ENCODE results near the gene MANEA.
A peak's percentile ranks its signal among the peaks of the same experiment; 100 is the strongest.
"Not testable (repeated sequence)": the region's sequence is repeated elsewhere in the genome, so short reads cannot be mapped to it uniquely, and the experiment has no call there.

Gene MANEA

GRCh38 chr6:95577304-95578105, at the start of gene MANEA:
MANEA (plus strand) TSS chr6:95577535; CDS start chr6:95586440, 8,905 bp downstream.
- no peak for FAIRE-seq

GRCh38 chr6:95529762-95530161, 47.6 kb upstream of the MANEA start:
- no peak for FAIRE-seq

DNA sequence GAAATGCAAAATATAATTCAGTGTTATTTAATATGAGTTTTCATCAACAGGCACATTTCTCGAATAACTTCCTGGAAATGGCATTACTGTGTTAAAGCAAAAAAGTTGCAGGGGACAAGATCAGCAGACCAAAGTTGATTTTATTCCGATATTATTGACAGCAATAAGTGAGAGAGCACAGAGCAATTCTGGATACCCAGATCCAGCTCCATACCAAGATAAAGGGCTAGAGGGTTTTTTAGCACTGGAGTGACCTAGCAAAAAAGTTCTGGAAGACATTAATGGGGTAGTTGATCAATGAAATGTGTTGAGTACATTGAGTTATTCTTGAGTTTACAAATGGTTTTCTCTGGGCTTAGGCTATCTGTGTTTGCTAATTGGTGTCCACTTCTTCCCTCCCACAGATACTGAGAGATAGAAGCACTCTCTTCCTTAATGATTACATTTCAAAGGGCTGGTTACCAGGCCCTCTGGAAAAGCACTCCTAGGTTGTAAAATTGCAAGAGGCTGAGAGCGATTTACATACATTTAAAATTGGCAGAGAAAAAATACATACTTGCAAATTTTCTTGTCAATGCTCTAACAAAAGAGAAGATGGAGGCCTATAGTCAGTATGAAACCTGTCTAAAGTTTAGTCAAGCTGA, 47.0 kb upstream of the MANEA start:
- FAIRE-seq: no peak

DNA sequence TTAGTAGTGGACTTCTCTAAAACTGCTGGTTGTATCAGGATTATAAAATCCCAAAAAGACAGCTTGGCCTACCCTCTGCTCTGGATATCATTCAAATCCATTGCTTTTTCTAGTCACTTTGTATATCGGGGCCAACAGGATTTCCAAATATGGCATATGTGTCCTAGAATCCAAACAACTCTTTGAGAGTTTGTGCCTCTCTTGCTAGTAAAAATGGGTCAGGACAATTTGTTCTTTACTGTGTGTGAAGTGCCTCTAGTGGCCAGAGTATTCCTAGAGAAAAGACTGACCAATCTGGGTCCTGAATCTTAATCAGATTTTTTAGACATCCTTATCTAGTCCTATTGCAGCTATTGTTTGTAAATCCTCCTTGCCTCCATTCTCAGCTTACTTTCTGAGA, 33.5 kb upstream of the MANEA start:
- no peak for FAIRE-seq

GRCh38 chr6:95544517-95545225, 32.7 kb upstream of the MANEA start:
- no peak for FAIRE-seq

- no peak for FAIRE-seq
These were observed 32.1 kb upstream of the MANEA start for GRCh38 chr6:95545226-95545625.

DNA sequence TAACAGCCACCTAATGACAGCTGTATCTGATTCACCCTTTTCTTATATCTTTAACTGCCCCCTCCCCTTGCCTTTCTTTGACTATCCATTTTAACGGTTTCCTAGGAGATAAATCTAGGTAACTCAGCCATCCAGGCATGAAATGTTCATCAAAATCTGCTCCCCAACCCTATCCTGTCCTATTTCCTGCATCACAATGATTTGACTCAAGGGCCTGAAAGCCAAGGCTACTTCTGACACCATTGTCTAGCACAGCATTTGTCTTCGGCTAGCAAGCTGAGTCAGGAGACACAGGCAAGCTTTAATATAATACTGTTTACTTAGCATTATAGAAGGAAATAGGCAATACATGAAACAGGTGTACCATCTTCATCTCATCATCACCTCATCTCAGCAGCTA, 31.6 kb upstream of the MANEA start:
- FAIRE-seq: no peak

GRCh38 chr6:95546148-95546547, 31.2 kb upstream of the MANEA start:
- no peak for FAIRE-seq

- FAIRE-seq: peak; percentile 37
These were observed 30.3 kb upstream of the MANEA start for GRCh38 chr6:95547043-95547442.

GRCh38 chr6:95548188-95548786, 29.0 kb upstream of the MANEA start:
- no peak for FAIRE-seq

DNA sequence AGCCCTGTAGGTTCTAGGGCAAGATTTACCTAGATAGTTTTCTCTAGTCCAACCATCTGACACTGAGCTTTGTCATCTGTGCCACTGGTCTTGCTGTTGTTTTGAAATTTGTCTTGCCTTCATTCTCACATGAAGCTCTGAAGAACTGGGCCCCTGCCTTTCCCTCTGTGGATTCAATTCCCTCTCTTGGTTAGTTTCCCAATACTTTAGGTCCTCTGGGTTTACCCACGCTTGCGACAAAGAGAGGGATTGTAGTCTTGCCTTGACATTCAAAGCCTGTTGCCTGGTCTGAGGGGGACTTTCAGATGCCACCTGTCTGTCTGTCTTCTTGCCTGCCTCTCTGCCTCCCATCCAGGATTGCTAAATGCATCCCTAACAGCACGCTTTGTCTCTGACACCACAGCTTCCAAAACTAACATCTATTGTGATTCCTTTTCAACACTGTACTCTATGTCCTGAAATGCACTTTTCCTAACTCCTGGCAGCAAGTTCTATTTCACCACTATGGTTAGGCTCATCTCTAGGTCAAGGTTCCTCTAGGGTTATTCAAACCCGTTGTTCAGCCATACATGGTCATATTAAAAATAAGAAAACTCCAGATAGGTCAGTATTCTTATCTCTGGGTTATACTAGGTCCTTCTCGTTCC, 25.5 kb upstream of the MANEA start:
- FAIRE-seq: no peak

- FAIRE-seq: no peak
These were observed 23.5 kb upstream of the MANEA start for GRCh38 chr6:95553880-95554279.

- FAIRE-seq: not testable (repeated sequence)
These were observed 16.4 kb upstream of the MANEA start for GRCh38 chr6:95560956-95561355.

DNA sequence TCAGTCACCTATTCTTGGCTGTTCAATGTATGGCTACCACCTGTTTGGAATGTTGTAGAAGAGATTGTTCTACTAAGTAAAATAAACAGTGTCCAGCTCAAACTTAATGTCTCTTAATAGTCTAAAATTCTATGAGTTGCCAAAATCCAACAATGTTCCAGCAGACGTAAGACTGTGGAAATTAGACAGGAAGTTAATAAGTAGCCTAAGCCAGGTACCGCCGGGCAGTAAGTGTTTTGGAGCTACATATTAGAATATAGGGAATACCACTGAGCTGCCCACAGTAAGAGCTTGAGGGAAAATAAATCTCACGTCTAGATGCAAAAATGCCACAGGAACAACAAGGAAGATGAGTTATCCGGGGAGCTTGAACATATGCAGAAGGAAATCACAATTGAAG, 7.8 kb upstream of the MANEA start:
- no peak for FAIRE-seq

DNA sequence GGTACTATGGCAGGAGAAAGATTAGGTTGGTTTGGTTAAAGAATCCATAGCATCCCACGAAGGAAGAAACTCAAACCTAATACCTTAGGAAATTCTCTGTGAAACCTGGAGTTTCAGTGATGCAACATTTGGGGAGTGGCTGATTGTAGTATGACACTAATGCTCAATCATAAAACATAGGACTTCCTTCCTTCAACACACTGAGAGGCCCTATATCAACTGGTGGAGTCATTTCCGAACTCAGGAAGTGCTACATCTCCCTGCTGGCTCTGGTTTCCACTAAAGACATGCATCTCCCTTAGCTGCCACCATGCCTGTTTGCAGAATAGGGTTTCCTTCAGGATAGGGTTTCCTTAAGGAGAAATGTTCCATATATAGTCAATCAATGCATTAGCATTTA, 5.2 kb upstream of the MANEA start:
- FAIRE-seq: no peak

GRCh38 chr6:95574811-95575210, 2.5 kb upstream of the MANEA start:
- no peak for FAIRE-seq

GRCh38 chr6:95576218-95576997, 927 bp upstream of the MANEA start:
- FAIRE-seq: no peak

GRCh38 chr6:95576998-95577303, 384 bp upstream of the MANEA start:
- no peak for FAIRE-seq

DNA sequence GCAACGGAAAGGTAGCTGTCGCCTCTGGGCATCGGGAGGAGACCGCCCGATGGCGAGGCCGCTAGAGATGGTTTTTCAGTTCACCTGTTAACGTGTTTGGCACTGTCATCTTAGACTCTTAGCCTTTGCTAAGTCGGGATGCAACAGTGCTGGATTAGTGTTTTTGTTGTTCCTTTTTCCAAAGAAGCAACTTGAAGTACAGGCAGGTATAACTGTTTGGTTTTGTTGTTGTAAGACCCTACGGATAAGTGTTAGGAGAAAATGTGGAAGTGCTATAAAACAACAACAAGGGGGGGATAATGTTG, 723 bp downstream of the MANEA start:
- no peak for FAIRE-seq

DNA sequence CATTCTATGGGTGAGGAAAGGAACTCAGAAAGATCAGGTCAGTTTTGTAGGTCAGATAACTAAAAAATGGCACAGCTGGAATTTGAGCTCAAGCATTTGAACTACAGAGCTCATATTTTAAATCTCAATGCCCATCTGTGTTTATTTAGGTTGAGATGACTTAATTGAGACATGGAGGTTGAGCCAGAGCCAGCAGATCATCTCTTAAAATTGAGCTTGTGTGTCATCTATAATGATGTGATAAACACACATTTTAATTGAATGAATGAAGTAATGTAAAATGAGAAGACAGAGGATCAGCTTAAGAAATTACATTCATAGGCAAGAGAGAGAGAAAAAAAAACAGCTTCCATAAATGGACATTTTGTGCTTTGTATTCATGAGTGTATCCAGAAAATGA, 3.7 kb downstream of the MANEA start:
- no peak for FAIRE-seq

DNA sequence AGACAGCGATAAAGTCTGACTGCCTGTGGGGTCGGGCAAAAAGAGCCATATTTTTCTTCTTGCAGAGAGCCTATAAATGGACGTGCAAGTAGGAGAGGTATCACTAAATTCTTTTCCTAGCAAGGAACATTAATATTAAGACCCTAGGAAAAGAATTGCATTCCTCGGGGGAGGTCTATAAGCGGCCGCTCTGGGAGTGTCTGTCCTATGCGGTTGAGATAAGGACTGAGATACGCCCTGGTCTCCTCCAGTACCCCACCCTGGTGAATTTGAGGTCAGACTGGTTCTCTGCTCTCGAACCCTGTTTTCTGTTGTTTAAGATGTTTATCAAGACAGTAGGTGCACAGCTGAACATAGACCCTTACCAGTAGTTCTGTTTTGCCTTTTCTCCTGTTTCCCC, 6.9 kb downstream of the MANEA start:
- not testable (repeated sequence) for FAIRE-seq

GRCh38 chr6:95587989-95588388, 10.7 kb downstream of the MANEA start:
- no peak for FAIRE-seq

All from endometrium (tissue), 2 donors.